ENCODE results near the gene SPO11.
"Not testable (repeated sequence)": the region's sequence is repeated elsewhere in the genome, so short reads cannot be mapped to it uniquely, and the experiment has no call there.

The SPO11 gene

DNA sequence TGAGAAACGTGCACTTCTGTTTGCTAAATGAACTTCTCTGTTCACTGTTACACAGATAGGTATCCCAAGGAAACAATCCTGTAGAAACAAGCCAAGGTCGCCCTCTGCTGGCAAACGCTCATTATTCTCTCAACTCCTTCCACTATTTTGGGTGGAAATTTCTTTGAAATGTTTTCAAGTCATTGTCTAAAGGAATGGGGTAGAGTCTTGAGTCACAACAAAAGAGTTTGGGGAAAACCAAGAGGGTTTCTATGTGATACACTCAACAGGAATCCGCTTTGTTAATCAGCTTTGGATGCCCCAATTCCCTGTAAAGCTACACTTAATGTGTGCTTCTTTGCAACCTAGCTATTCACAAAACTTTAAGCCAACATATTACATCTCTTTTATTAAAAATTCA lies 16.9 kb downstream of the SPO11 start:
- POLR2A ChIA-PET, result no interaction called here
- peak; percentile 45 for DNase-seq (ENCODE audit: extremely low spot score)
- CTCF ChIA-PET, result interaction anchor here (0.7 to 6.8 kb wide), 21 partner anchors 9 to 795 kb away, joined by 3 to 105 read pairs (median 5); partner anchors contain the start of gene SPO11
- TF ChIP-seq, protein P1, sequence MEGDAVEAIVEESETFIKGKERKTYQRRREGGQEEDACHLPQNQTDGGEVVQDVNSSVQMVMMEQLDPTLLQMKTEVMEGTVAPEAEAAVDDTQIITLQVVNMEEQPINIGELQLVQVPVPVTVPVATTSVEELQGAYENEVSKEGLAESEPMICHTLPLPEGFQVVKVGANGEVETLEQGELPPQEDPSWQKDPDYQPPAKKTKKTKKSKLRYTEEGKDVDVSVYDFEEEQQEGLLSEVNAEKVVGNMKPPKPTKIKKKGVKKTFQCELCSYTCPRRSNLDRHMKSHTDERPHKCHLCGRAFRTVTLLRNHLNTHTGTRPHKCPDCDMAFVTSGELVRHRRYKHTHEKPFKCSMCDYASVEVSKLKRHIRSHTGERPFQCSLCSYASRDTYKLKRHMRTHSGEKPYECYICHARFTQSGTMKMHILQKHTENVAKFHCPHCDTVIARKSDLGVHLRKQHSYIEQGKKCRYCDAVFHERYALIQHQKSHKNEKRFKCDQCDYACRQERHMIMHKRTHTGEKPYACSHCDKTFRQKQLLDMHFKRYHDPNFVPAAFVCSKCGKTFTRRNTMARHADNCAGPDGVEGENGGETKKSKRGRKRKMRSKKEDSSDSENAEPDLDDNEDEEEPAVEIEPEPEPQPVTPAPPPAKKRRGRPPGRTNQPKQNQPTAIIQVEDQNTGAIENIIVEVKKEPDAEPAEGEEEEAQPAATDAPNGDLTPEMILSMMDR (IDR thresholded peaks at IDR 0.05; ENCODE audit: control extremely low read depth, extremely low read depth, low read depth, missing control alignments), result peak; percentile 76

DNA sequence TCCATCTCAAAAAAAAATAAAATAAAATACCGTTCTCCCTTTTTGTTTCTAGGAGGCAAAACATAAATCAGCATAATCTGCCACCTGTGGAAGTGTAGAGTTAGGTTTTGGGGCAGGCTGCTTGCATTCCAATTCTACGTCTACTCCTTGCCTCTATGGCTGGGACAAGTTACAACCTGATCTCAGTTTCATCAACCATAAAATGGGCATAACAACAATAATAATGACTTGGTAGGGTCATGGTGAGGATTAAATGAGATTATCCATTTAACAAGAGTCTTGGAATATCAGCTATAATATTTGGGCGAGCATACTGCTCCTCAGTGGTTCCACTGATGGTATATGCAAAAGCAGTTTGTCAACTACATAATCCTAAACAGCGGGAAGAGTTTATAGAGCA lies 17.8 kb downstream of the SPO11 start:
- CTCF ChIA-PET, result interaction anchor here (1.0 to 6.8 kb wide), 9 partner anchors 9 to 796 kb away, joined by 3 to 105 read pairs (median 9); partner anchors contain the start of gene SPO11

DNA sequence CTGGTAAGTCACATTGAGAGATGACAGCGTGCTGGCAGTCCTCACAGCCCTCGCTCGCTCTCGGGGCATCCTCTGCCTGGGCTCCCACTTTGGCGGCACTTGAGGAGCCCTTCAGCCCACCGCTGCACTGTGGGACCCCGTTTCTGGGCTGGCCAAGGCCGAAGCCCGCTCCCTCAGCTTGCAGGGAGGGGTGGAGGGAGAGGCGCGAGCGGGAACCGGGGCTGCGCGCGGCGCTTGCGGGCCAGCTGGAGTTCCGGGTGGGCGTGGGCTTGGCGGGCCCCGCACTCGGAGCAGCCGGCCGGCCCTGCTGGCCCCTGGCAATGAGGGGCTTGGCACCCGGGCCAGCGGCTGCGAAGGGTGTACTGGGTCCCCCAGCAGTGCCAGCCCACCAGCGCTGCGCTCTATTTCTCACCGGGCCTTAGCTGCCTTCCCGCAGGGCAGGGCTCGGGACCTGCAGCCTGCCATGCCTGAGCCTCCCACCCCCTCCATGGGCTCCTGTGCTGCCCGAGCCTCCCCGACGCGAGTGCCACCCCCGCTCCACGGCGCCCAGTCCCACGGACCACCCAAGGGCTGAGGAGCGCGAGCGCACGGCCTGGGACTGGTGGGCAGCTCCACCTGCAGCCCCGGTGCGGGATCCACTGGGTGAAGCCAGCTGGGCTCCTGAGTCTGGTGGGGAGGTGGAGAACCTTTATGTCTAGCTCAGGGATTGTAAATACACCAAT lies 18.8 kb downstream of the SPO11 start:
- CTCF ChIA-PET, result interaction anchor here (0.8 to 6.8 kb wide), 11 partner anchors 8 to 798 kb away, joined by 3 to 105 read pairs (median 3); partner anchors contain the start of gene SPO11
- DNase-seq (ENCODE audit: extremely low spot score); POLR2A ChIA-PET: not testable (repeated sequence)

More for the DNA sequence above, 17.8 kb downstream of the SPO11 start:
- TF ChIP-seq, protein P1 (IDR thresholded peaks at IDR 0.05; ENCODE audit: control extremely low read depth, extremely low read depth, low read depth, missing control alignments), result no peak
- DNase-seq (ENCODE audit: extremely low spot score), result no peak
- POLR2A ChIA-PET, result no interaction called here

DNA sequence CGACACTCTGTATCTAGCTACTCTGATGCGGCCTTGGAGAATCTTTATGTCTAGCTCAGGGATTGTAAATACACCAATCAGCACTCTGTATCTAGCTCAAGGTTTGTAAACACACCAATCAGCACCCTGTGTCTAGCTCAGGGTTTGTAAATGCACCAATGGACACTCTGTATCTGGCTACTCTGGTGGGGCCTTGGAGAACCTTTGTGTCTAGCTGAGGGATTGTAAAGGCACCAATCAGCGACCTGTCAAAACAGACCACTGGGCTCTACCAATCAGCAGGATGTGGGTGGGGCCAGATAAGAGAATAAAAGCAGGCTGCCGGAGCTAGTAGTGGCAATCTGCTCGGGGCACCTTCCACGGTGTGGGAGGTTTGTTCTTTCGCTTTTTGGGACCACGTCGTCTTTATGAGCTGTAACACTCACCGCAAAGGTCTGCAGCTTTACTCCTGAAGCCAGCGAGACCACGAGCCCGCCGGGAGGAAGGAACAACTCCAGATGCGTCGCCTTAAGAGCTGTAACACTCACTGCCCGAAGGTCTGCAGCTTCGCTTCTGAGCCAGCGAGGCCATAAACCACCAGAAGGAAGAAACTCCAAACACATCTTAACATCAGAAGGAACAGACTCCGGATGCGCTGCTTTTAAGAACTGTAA lies 19.4 kb downstream of the SPO11 start:
- DNase-seq (ENCODE audit: extremely low spot score); POLR2A ChIA-PET: not testable (repeated sequence)
- CTCF ChIA-PET, result interaction anchor here (0.8 to 6.8 kb wide), 8 partner anchors 10 to 799 kb away, joined by 3 to 105 read pairs (median 3); partner anchors contain the start of gene SPO11

DNA sequence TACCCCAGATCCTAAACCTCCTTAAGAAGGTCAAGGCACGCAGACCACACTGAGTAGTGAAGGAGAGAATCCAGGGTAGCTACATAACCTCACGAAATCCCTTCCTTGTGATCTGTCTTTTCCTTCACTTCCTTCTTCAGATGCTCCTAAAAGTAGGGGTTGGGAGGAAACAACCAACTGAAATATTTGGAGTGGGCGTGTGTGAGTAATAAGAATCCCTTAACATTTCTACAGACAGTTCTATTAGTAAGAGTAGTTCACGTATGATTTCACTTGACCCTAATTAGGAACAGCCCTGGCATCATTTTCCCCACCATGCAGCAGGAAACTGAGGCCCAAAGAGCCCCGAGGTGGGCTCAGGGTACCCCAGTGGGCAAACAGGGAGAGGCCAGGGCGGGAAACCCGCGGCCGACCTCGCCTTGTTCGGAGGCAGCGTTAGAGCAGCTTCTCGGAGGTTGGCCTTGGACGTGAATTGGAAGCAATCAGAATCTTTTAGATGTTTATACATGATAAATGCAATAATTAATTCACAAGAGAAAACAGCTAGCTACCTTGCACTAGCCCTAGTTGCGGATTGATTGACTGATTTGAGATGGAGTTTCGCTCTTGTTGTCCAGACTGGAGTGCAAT lies 20.6 kb downstream of the SPO11 start:
- ChIA-PET POLR2A (no interaction called here), CTCF (interaction anchor here (1.5 to 6.8 kb wide), 3 partner anchors 11 to 256 kb away, joined by 3 to 105 read pairs (median 36); partner anchors contain the start of gene SPO11)
- TF ChIP-seq, protein P1 (IDR thresholded peaks at IDR 0.05; ENCODE audit: control extremely low read depth, extremely low read depth, low read depth, missing control alignments), result no peak
- no peak for DNase-seq (ENCODE audit: extremely low spot score)

DNA sequence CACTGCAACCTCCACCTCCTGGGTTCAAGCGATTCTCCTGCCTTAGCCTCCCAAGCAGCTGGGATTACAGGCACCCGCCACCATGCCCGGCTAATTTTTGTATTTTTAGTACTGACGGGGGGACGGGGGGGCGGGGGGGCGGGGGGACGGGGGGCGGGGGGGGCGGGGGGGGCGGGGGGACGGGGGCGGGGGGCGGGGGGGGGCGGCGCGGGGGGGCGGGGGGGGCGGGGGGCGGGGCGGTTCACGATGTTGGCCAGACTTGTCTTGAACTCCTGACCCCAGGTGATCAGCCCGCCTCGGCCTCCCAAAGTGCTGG lies 21.1 kb downstream of the SPO11 start:
- POLR2A ChIA-PET; DNase-seq (ENCODE audit: extremely low spot score): not testable (repeated sequence)
- CTCF ChIA-PET, result interaction anchor here (6.8 kb wide), 1 partner anchor 257 kb away, joined by 105 read pairs; no protein-coding TSS in a partner anchor

DNA sequence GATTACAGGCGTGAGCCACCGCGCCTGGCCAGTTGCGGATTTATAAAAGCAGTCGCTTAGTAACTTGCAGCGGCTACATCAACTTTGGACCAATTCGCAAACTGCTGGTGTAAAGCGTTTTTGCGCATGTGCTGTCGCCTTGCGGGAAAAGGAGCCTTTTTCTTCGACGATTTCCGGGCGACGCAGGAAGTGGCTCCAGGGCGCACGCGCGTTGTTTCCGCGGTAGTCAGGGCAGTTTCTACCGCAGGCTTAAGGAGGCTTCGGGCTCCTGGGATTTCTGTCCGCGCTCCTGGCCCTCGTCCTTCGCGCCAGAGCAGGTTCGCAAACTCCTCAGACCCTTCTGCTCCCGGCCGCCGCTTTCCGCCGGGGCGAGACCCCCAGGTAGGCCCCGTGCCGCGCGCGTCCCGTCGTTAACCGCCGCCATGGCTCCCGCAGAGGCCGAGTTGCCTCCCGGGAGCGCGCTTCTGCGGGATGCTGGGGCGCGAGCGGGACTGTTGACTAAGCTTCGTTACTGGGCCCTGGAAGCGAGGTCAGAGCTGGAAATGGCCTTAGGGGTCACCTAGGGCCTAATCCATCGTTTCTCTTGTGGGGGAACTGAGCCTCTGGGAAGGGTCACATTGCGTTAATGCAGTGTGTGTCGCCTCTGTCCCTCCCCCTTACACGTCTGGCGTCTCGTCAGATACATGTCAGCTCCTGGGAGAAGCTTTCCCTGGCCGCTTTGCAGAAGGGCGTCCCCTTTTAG lies 21.6 kb downstream of the SPO11 start, which contains the start of gene RAE1:
TSS of gene RAE1 (plus strand) at position 214 of the 742 bp plus-strand sequence. CDS start 2,784 bp downstream, outside the sequence.
- TF ChIP-seq, protein P1 (IDR thresholded peaks at IDR 0.05; ENCODE audit: control extremely low read depth, extremely low read depth, low read depth, missing control alignments), result no peak
- ChIA-PET POLR2A (no interaction called here), CTCF (interaction anchor here (0.9 to 6.8 kb wide), 4 partner anchors 10 to 257 kb away, joined by 3 to 105 read pairs (median 5); no protein-coding TSS in a partner anchor)
- DNase-seq (ENCODE audit: extremely low spot score), result peak; percentile 90

Data from GM10248 (cell line).